Ureter (tissue), 1 donor: ENCODE measurements around the gene CCDC59. TPM values are rescaled to one million over a fixed set of nuclear protein-coding genes. Genes with fewer than 3 reads are reported as not detected.
A peak's percentile ranks its signal among the peaks of the same experiment; 100 is the strongest.
"Not testable (repeated sequence)": the region's sequence is repeated elsewhere in the genome, so short reads cannot be mapped to it uniquely, and the experiment has no call there.

Experiments used
- DNase-seq: peaks from one replicate; pipeline ENCODE4 v3.0.0-alpha.2; 2020; ENCODE audit warnings: low spot score
- total RNA-seq: library from RNA; stranded (reverse); gene quantifications from one replicate; pipeline ENCODE4 v1.2.4, GENCODE V29; 2023
- donor health status: DM: yes; HTN: yes; CAD: no.

CCDC59 gene
- total RNA-seq, result 33.5 TPM

DNA sequence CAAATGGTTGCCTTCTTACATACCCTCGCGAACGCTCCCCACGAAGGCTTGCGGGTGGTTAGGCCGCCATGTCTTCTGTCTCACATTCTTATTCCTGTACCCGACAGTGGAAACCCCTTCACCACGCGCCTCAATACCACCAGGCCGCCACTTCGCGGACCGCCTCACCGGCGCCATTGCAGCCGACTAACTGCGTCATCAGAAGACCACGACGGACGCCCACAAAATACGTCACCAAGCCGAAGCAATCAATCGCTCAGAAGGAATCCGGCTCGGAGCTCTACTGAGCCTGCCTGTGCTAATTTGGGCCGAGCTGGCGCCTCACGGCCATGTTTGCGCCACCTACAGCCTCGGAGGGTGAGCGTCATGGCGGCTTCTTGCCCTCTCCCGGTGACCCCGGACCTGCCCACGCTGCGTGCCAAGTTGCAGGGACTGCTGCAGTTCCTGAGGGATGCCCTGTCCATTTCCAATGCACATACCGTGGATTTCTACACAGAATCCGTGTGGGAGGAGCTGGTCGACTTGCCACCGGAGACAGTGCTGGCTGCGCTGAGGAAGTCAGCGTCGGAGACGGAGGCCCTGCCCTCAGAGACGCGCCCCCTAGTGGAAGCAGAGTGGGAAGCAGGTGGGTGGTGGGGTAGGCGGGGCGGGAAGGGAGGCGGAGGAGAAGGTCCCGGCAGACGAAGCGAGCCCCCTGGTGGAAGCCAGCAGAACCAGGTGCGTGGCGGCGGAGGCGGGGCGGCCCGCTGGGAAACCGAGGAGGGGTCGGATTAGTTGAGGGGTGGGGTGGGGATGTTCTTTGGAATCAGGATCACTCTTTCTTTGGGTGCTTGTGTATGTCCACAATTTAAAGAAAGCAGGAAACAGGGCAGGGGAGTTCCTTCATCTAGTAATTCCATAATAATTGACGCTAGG, at the start of gene CCDC59, which contains the start of gene METTL25:
TSS of gene CCDC59 (minus strand) at position 188 of the 915 bp plus-strand sequence. CDS start at position 177, 11 bp downstream.
TSS of gene METTL25 (plus strand) at position 330 of the 915 bp plus-strand sequence. CDS start at position 367, 37 bp downstream.
- DNase-seq, result peak; percentile 98

GRCh38 chr12:82407481-82407880, 49.3 kb upstream of the CCDC59 start:
- no peak for DNase-seq

DNA sequence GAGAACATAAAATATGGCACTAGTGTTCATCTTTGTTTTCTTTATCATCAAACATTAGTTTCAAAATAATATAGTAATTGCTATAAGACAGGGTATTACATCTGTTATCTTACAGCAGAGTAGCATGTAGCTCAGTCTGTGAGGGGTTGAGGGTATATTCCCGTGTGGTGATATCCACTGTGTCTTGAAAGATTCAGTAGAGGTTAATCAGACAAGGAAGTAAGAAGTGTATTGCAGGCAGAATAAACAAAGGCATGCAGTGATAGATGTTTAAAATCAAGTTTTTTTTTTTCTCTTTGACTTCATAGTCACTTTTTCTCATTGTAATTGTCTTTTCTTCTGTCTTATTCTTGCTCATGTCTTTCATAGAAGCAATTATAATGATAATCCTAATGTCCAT, 48.5 kb upstream of the CCDC59 start:
- DNase-seq, result no peak

- no peak for DNase-seq
Observed at GRCh38 chr12:82400819-82401218, 42.6 kb upstream of the CCDC59 start.

DNA sequence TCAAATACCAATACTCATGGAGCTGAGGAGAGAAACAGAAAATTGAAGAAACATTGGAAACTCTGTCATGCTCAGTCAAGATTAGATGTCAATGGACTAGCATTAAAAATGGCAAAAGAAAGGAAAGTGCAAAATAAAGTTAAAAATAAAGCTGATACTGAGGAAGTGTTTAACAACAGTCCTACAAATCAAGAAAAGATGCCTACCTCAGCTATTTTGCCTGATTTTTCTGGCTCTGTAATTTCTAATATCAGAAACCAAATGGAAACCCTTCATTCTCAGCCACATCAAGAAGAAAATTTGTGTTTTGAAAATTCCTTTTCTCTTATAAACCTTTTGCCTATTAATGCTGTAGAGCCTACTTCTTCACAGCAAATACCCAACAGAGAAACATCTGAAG, 40.7 kb upstream of the CCDC59 start:
- no peak for DNase-seq

GRCh38 chr12:82383930-82384552, 25.9 kb upstream of the CCDC59 start:
- DNase-seq, result no peak

DNA sequence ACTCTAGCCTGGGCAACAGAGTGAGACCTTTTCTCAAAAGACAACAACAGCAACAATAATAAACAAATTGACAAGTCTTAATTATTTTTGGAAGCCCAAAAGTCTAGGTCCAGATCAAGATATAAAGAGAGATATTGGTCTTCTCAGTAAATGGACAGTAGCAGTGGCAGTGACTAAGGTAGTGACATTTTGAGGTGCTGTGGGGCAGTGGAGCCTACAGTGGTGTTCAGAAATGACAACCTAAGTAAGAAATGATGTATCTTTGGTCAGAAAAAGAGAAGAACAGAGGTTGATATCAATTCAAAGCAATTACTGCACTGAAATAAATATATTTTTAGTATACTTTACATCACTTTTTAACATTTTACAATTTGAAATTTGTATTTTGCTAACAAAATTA, 20.8 kb upstream of the CCDC59 start:
- no peak for DNase-seq

DNA sequence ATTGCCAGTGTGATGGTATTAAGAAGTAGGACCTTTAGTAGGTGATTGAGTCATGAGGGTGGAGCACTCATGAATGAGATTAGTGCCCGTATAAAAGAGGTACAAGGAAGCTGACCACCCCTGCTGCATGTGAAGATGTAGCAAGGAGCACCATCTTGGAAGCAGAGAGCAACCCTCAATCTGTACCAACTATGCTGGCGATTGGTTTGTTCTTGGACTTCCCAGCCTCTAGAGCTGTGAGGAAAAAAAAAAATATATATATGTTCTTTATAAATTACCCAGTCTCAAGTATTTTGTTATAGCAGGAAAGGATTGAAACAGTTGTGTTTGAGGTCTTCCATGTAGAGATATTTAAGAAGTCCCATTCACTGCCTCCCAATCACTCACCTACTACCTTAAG, 17.0 kb upstream of the CCDC59 start:
- DNase-seq, result no peak

GRCh38 chr12:82366197-82366596, 8.0 kb upstream of the CCDC59 start:
- no peak for DNase-seq

DNA sequence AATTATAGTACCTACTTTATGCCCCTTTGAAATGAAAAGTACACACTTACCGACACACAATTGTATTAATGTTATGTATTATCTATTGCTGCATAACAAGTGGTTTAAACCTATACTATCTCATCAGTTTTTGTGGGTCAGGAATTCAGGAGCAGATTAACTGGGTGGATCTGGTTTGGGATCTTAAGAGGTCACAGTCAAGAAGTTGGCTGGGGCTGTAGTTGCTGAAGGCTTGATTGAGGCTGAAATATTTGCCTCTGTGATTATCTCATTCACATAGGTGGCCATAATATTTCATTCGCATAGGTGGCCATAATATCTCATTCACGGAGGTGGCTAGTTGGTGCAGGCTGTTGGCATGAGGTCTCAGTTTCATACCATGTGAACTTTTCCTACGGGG, 5.8 kb upstream of the CCDC59 start:
- DNase-seq, result no peak

GRCh38 chr12:82361461-82361915, 3.3 kb upstream of the CCDC59 start:
- no peak for DNase-seq

DNA sequence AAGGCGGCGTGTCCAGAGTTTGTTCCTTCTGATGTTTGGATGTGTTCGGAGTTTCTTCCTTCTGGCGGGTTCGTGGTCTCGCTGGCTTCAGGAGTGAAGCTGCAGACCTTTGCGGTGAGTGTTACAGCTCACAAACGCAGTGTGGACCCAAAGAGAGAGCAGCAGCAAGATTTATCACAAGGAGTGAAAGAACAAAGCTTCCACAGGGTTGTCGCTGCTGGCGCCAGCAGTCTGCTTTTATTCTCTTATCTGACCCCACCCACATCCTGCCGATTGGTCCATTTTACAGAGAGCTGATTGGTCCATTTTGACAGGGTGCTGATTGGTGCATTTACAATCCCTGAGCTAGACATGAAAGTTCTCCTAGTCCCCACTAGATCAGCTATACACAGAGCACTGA, 2.6 kb upstream of the CCDC59 start:
- not testable (repeated sequence) for DNase-seq

- no peak for DNase-seq
Observed at GRCh38 chr12:82359115-82359478, 910 bp upstream of the CCDC59 start.

DNA sequence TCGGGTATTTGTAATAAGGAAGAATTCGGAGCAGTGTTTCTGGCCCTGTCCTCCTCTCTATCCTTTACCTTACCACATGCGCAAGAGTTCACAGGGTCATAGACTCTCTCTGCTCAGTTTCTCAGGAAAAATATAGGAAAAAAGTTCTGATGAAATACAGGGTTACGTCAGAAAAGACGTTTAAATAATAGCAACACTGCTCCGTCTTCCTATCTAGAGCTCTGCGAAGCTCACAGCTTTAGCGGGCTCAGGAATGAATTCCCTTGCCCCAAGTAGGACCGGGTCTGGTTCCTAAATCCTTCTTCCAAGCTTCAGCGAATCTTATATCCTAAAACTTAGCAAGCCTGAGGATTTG, 365 bp downstream of the CCDC59 start:
- DNase-seq, result no peak

DNA sequence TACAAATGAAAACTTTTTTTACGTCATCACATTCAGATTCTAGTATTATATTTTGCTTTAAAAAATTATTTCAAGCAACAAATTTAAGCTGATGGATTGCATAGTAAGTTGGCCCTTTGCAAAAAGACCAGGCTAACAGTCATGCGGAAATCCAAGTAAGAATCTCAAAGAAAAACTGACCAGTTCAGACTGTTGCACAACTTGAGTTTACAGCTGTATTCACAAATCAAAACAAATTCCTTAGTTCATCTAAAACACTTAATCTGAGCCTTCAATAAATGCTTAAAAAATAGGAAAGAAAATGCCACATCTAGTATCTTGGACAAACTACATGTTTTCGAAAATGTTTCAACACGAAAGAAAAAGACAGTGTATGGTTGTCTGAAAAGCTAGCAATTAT, 847 bp downstream of the CCDC59 start:
- no peak for DNase-seq

DNA sequence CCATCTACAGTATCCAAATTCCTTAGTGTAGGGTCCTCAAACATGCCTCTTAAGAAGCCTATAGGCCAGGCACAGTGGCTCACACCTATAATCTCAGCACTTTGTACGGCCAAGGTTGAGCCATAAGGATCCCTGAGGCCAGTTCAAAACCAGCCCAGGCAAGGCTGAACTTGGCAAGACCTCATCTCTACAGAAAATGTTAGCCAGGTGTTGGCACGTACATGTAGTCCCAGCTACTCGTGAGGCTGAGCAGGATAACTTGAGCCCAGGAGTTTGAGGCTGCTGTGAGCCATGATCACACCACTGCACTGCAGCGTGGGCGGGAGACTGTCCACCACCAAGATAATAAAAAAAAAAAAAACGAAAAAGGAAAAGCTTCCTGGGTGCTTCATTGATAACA, 6.8 kb downstream of the CCDC59 start:
- no peak for DNase-seq

DNA sequence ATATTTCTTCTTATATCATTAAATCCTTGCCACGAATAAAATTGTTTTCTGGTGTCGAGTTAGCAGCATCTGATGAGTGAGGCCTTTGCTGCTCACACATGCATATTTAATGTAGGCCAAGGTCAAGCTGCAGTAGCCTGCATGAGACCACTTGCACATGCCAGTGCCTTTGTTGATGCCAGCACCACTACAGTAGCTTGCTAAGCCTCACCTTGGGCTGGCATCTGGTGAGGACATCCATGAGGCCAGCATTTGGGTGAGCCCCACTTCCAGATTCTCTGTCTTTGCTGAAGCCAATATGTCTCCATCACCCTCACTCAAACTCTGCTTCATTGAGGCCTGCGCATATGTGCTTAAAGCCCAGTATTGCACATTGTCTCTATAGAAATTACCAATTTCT, 8.0 kb downstream of the CCDC59 start:
- no peak for DNase-seq

- no peak for DNase-seq
Observed at GRCh38 chr12:82329508-82329907, 28.7 kb downstream of the CCDC59 start.

DNA sequence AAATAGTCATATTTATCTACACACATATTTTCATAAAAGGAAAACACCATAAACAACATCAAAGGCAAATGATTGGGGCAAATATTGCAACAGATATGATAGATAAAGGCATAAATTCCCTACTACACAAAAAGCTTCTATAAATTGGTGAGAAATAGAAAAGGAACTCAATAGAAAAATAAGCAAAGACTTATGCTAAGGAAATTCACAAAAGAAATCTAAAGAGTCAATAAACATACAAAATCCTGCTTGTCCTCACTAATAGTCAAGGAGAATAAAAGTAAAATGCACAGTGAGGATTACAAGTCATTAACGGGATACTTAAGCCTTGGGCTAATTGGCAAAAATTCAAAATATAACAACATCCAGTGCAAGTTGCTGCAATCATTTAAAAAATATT, 30.3 kb downstream of the CCDC59 start:
- no peak for DNase-seq

- DNase-seq, result no peak
Observed at GRCh38 chr12:82326905-82327503, 31.2 kb downstream of the CCDC59 start.

GRCh38 chr12:82325540-82326336, 32.4 kb downstream of the CCDC59 start:
- no peak for DNase-seq

- DNase-seq, result no peak
Observed at GRCh38 chr12:82319276-82319675, 38.9 kb downstream of the CCDC59 start.
